Liver (tissue), 9 donors: ENCODE results near the gene ZDHHC24. TPM values are rescaled to one million over a fixed set of nuclear protein-coding genes. Genes with fewer than 3 reads are reported as not detected.

Experiments used
- DNase-seq: peaks from one replicate; pipeline ENCODE4 v3.0.0-alpha.2; 2017; ENCODE audit warnings: low spot score
- H3K27ac ChIP-seq, 2 donors: one replicate each; pipeline ENCODE4 v1.7.0; 2013; ENCODE audit warnings: inconsistent platforms in 2 of 2, low read length in 2 of 2, control low read depth in 1 of 2, low read depth in 1 of 2, mild to moderate bottlenecking in 1 of 2
- H3K27me3 ChIP-seq, 4 donors: one replicate each; pipeline versions ENCODE4 v1.6.1 to v1.7.0; 2013; ENCODE audit warnings: low read length in 3 of 4, inconsistent platforms in 1 of 4, mild to moderate bottlenecking in 1 of 4, moderate library complexity in 1 of 4; ENCODE audit not compliant: control insufficient read depth in 4 of 4, insufficient read depth in 4 of 4
- H3K36me3 ChIP-seq, 4 donors: one replicate each; pipeline versions ENCODE4 v1.6.1 to v1.7.0; 2013; ENCODE audit warnings: low read length in 3 of 4, mild to moderate bottlenecking in 3 of 4, low read depth in 1 of 4, moderate library complexity in 1 of 4; ENCODE audit not compliant: control insufficient read depth in 4 of 4, insufficient read depth in 3 of 4
- H3K4me1 ChIP-seq, 4 donors: one replicate each; pipeline versions ENCODE4 v1.6.1 to v1.7.0; 2013; ENCODE audit warnings: low read length in 3 of 4, mild to moderate bottlenecking in 3 of 4, moderate library complexity in 1 of 4; ENCODE audit not compliant: control insufficient read depth in 4 of 4, insufficient read depth in 4 of 4
- H3K4me3 ChIP-seq, 3 donors: one replicate each; pipeline versions ENCODE4 v1.6.1 to v1.7.0; 2013; ENCODE audit warnings: low read length in 3 of 3, control low read depth in 1 of 3, low read depth in 1 of 3, mild to moderate bottlenecking in 1 of 3
- H3K9ac ChIP-seq, 2 donors: one replicate each; pipeline ENCODE4 v1.7.0; 2013; ENCODE audit warnings: low read length in 2 of 2, mild to moderate bottlenecking in 2 of 2, moderate library complexity in 2 of 2, control low read depth in 1 of 2, low read depth in 1 of 2
- H3K9me3 ChIP-seq, 4 donors: one replicate each; pipeline versions ENCODE4 v1.6.1 to v1.7.0; 2013; ENCODE audit warnings: low read length in 3 of 4; ENCODE audit not compliant: control insufficient read depth in 4 of 4
- ATF3 ChIP-seq: IDR thresholded peaks from 2 replicates; pipeline ENCODE4 v1.6.1; 2016; ENCODE audit warnings: antibody characterized with exemption
- CTCF ChIP-seq: fragments of 150-350 bp; IDR thresholded peaks from 2 replicates; pipeline ENCODE4 v1.5.1; 2017; ENCODE audit warnings: improper control_type of control experiment, low read depth, low read length; ENCODE audit not compliant: missing input control
- EGR1 ChIP-seq, 2 donors: IDR thresholded peaks; 2 replicates each; pipeline ENCODE4 v1.6.1; 2016 to 2018; ENCODE audit warnings: antibody characterized with exemption in 2 of 2, low read depth in 2 of 2
- FOXA2 ChIP-seq: IDR thresholded peaks from 2 replicates; pipeline ENCODE4 v1.6.1; 2016; ENCODE audit warnings: antibody characterized with exemption
- GABPA ChIP-seq, 2 donors: IDR thresholded peaks in 1 of 2; conservative IDR thresholded peaks in 1 of 2; 2 replicates each; pipeline ENCODE4 v1.6.1; 2016; ENCODE audit warnings: antibody characterized with exemption in 2 of 2, mild to moderate bottlenecking in 1 of 2, moderate library complexity in 1 of 2
- HNF4A ChIP-seq, 2 donors: conservative IDR thresholded peaks; 2 replicates each; pipeline ENCODE4 v1.6.1; 2016; ENCODE audit warnings: antibody characterized with exemption in 2 of 2, mild to moderate bottlenecking in 2 of 2
- HNF4G ChIP-seq: IDR thresholded peaks from 2 replicates; pipeline ENCODE4 v1.6.1; 2016; ENCODE audit warnings: antibody characterized with exemption
- JUND ChIP-seq, 2 donors: IDR thresholded peaks; 2 replicates each; pipeline ENCODE4 v1.6.1; 2016; ENCODE audit warnings: antibody characterized with exemption in 2 of 2
- MAX ChIP-seq: IDR thresholded peaks from 2 replicates; pipeline ENCODE4 v1.6.1; 2016; ENCODE audit warnings: antibody characterized with exemption
- NR2F2 ChIP-seq: IDR thresholded peaks from 2 replicates; pipeline ENCODE4 v1.6.1; 2016; ENCODE audit warnings: antibody characterized with exemption
- RAD21 ChIP-seq, 2 donors: IDR thresholded peaks; 2 replicates each; pipeline ENCODE4 v1.6.1; 2016; ENCODE audit warnings: antibody characterized with exemption in 2 of 2, mild to moderate bottlenecking in 2 of 2
- REST ChIP-seq: IDR thresholded peaks from 2 replicates; pipeline ENCODE4 v1.6.1; 2016; ENCODE audit warnings: antibody characterized with exemption, mild to moderate bottlenecking
- TAF1 ChIP-seq: conservative IDR thresholded peaks from 2 replicates; pipeline ENCODE4 v1.6.1; 2016; ENCODE audit warnings: antibody characterized with exemption, mild to moderate bottlenecking
- YY1 ChIP-seq: IDR thresholded peaks from 2 replicates; pipeline ENCODE4 v1.6.1; 2016; ENCODE audit warnings: antibody characterized with exemption, mild to moderate bottlenecking
- ZBTB33 ChIP-seq: IDR thresholded peaks from 2 replicates; pipeline ENCODE4 v1.6.1; 2016; ENCODE audit warnings: antibody characterized with exemption
- WGBS: extraction: QIAGEN DNeasy Blood & Tissue Kit; methylation state at CpG from one replicate; pipeline ENCODE4 v1.1.7; 2013; 5-methylcytosine and 5-hydroxymethylcytosine counted together
- polyA plus RNA-seq, 2 donors: library from polyadenylated mRNA; stranded (reverse) in 1 of 2; unstranded in 1 of 2; fragments of 200-250 nt in 1 of 2; fragments of >200 nt in 1 of 2; fragmentation: Nextera tagmentation in 1 of 2; extraction: Ambion mirVana in 1 of 2; gene quantifications; one replicate each; pipeline versions ENCODE4 v1.2.1 to v1.2.3, GENCODE V29; 2013 to 2015
- total RNA-seq, 2 donors: library from RNA; depleted of rRNA; stranded (reverse); fragments of >200 nt; gene quantifications; one replicate each; pipeline ENCODE4 v1.2.3, GENCODE V29; 2014
- donor health status: healthy.
- donor health status: healthy.
- donor health status: healthy.
- donor health status: healthy.
- donor health status: healthy.

The ZDHHC24 gene
- total and polyA plus RNA-seq, 4 donors, result 4.1 to 6.4 (median 5.1) TPM

- 74% methylated on average over 15 of the region's 15 CpGs for WGBS
- no peak overlapping the region for H3K9ac ChIP-seq
- H3K4me1 ChIP-seq, result peaks cover 2 to 14% (median 8%) of the 10 kb centered on the region in 4 donors
- peaks cover 0 to 8% (median 0%) of the 10 kb centered on the region in 4 donors for H3K36me3 ChIP-seq
- TF ChIP-seq NR2F2, result no peak
- TF ChIP-seq FOXA2, result no peak
- TF ChIP-seq JUND (IDR thresholded peaks at IDR 0.05), result no peak
- no peak for TF ChIP-seq GABPA (IDR thresholded peaks at IDR 0.05 in 1 of 2, conservative IDR thresholded peaks at IDR 0.05 in 1 of 2)
- TF ChIP-seq HNF4A (conservative IDR thresholded peaks at IDR 0.05), result no peak
- no peak for TF ChIP-seq MAX
- TF ChIP-seq CTCF, result no peak
- TF ChIP-seq YY1, result no peak
- no peak for TF ChIP-seq TAF1
- no peak overlapping the region for H3K27ac ChIP-seq
- no peak for DNase-seq
- no peaks in the 10 kb centered on the region for H3K9me3 ChIP-seq
- H3K4me3 ChIP-seq, result peak overlapping the region in 2 of 3 donors; percentile 48 to 58
- H3K27me3 ChIP-seq, result no peaks in the 10 kb centered on the region
These were observed 21.9 kb upstream of the ZDHHC24 start for GRCh38 chr11:66567787-66568123.

- no peak for TF ChIP-seq CTCF
- TF ChIP-seq ATF3, result no peak
- TF ChIP-seq REST, result no peak
- TF ChIP-seq HNF4G, result no peak
- no peak for TF ChIP-seq EGR1 (IDR thresholded peaks at IDR 0.05; ENCODE audit: low read depth in 2 of 2)
- TF ChIP-seq RAD21 (IDR thresholded peaks at IDR 0.05), result no peak
- no peak for TF ChIP-seq FOXA2
- TF ChIP-seq NR2F2, result no peak
- no peak for TF ChIP-seq ZBTB33
- no peak overlapping the region for H3K4me3 ChIP-seq
- no peak overlapping the region for H3K9ac ChIP-seq
- 95% methylated on average over 8 of the region's 8 CpGs for WGBS
- DNase-seq, result no peak
- peaks cover 0 to 8% (median 0%) of the 10 kb centered on the region in 4 donors for H3K36me3 ChIP-seq
- H3K4me1 ChIP-seq, result peaks cover 2 to 14% (median 8%) of the 10 kb centered on the region in 4 donors
- no peaks in the 10 kb centered on the region for H3K9me3 ChIP-seq
- no peak overlapping the region for H3K27ac ChIP-seq
- no peaks in the 10 kb centered on the region for H3K27me3 ChIP-seq
These were observed 20.4 kb upstream of the ZDHHC24 start for GRCh38 chr11:66566221-66566620.
